Natural killer cell treated with Interleukin-12 subunit alpha and Interleukin-12 subunit beta and Interleukin-15 and Interleukin-18, amount 100 ng/mL, for 72 hours (primary cell): Measurements from ENCODE around the gene SAMD7. TPM values are rescaled to one million over a fixed set of nuclear protein-coding genes. Genes with fewer than 3 reads are reported as not detected.

Source experiments
- ATAC-seq, 2 donors: fragments of 150-1000 bp; cut with Tn5 transposase in 1 of 2; sonication (Bioruptor Pico), chemical (Tn5 transposase) in 1 of 2; 2 replicates each; pipeline ENCODE4 v1.10.0; 2021
- DNase-seq: peaks from one replicate; pipeline ENCODE4 v3.0.0; 2022; ENCODE audit warnings: low spot score
- H3K27ac Mint-ChIP-seq, 2 donors: 1 replicate in 1 of 2; 2 replicates in 1 of 2; pipeline ENCODE4 v1.8.0; 2022; ENCODE audit warnings: mixed read lengths in 2 of 2, mild to moderate bottlenecking in 1 of 2, moderate library complexity in 1 of 2
- H3K27me3 Mint-ChIP-seq, 2 donors: 1 replicate in 1 of 2; 2 replicates in 1 of 2; pipeline ENCODE4 v1.8.0; 2022; ENCODE audit warnings: mixed read lengths in 2 of 2
- H3K36me3 Mint-ChIP-seq: one replicate; pipeline ENCODE4 v1.8.0; 2022; ENCODE audit warnings: mixed read lengths
- H3K4me1 Mint-ChIP-seq, 2 donors: 1 replicate in 1 of 2; 2 replicates in 1 of 2; pipeline ENCODE4 v1.8.0; 2022; ENCODE audit warnings: low read depth in 2 of 2, mixed read lengths in 2 of 2, mild to moderate bottlenecking in 1 of 2
- H3K4me3 Mint-ChIP-seq: one replicate; pipeline ENCODE4 v1.8.0; 2022; ENCODE audit warnings: mixed read lengths
- H3K9me3 Mint-ChIP-seq: 2 replicates; pipeline ENCODE4 v1.8.0; 2022; ENCODE audit warnings: mixed read lengths
- total RNA-seq, 2 donors: library from RNA; stranded (reverse); gene quantifications; one replicate each; pipeline ENCODE4 v1.2.3, GENCODE V29; 2022

SAMD7 gene
- total RNA-seq, result not detected

GRCh38 chr3:169911272-169911671, at the start of gene SAMD7:
Gene SAMD7 (plus strand): TSS chr3:169911572. CDS start chr3:169919499, 7,927 bp downstream.
- Mint-ChIP-seq H3K27me3 (peaks cover 7% of the 10 kb centered on the region in 2 donors), H3K4me3 (no peak within 1 kb of the TSS), H3K36me3 (no peaks in the 10 kb centered on the region), H3K27ac (no peak within 1 kb of the TSS), H3K9me3 (no peaks in the 10 kb centered on the region), H3K4me1 (no peaks in the 10 kb centered on the region)
- no peak for DNase-seq
- no peak for ATAC-seq

GRCh38 chr3:169861871-169862270, 49.5 kb upstream of the SAMD7 start:
- DNase-seq (no peak), ATAC-seq (no peak)
- Mint-ChIP-seq H3K27me3 (peaks cover 12 to 38% of the 10 kb centered on the region in 2 donors), H3K4me1 (peaks cover 5 to 6% of the 10 kb centered on the region in 2 donors), H3K36me3 (no peaks in the 10 kb centered on the region), H3K4me3 (no peak overlapping the region), H3K27ac (no peak overlapping the region), H3K9me3 (no peaks in the 10 kb centered on the region)

GRCh38 chr3:169863458-169863899, 47.9 kb upstream of the SAMD7 start:
- Mint-ChIP-seq H3K4me3 (no peak overlapping the region), H3K36me3 (no peaks in the 10 kb centered on the region), H3K9me3 (no peaks in the 10 kb centered on the region), H3K27ac (no peak overlapping the region), H3K4me1 (peaks cover 5 to 6% of the 10 kb centered on the region in 2 donors), H3K27me3 (peaks cover 13 to 37% of the 10 kb centered on the region in 2 donors)
- DNase-seq (peak; percentile 65), ATAC-seq (peak; percentile 56 to 65)

- ATAC-seq, result no peak
- peaks cover 5 to 6% of the 10 kb centered on the region in 2 donors for H3K4me1 Mint-ChIP-seq
- H3K27me3 Mint-ChIP-seq, result peaks cover 13 to 39% of the 10 kb centered on the region in 2 donors
- no peaks in the 10 kb centered on the region for H3K36me3 Mint-ChIP-seq
- H3K9me3 Mint-ChIP-seq, result no peaks in the 10 kb centered on the region
- no peak for DNase-seq
- H3K27ac Mint-ChIP-seq, result no peak overlapping the region
- no peak overlapping the region for H3K4me3 Mint-ChIP-seq
Observed at GRCh38 chr3:169864270-169864669, 47.1 kb upstream of the SAMD7 start.

- no peak overlapping the region for H3K4me3 Mint-ChIP-seq
- no peak overlapping the region for H3K27ac Mint-ChIP-seq
- peaks cover 5 to 6% of the 10 kb centered on the region in 2 donors for H3K4me1 Mint-ChIP-seq
- H3K36me3 Mint-ChIP-seq, result no peaks in the 10 kb centered on the region
- H3K27me3 Mint-ChIP-seq, result peaks cover 13 to 42% of the 10 kb centered on the region in 2 donors
- DNase-seq (no peak), ATAC-seq (peak in 1 of 2 donors; percentile 28)
- no peaks in the 10 kb centered on the region for H3K9me3 Mint-ChIP-seq
Observed at GRCh38 chr3:169865176-169865767, 46.1 kb upstream of the SAMD7 start.

GRCh38 chr3:169867584-169868210, 43.7 kb upstream of the SAMD7 start:
- no peak for DNase-seq
- no peak overlapping the region for H3K4me3 Mint-ChIP-seq
- no peak for ATAC-seq
- peaks cover 6 to 9% of the 10 kb centered on the region in 2 donors for H3K4me1 Mint-ChIP-seq
- no peak overlapping the region for H3K27ac Mint-ChIP-seq
- H3K36me3 Mint-ChIP-seq, result no peaks in the 10 kb centered on the region
- no peaks in the 10 kb centered on the region for H3K9me3 Mint-ChIP-seq
- peaks cover 13 to 38% of the 10 kb centered on the region in 2 donors for H3K27me3 Mint-ChIP-seq

GRCh38 chr3:169868369-169868768, 43.0 kb upstream of the SAMD7 start:
- Mint-ChIP-seq H3K36me3 (no peaks in the 10 kb centered on the region), H3K4me1 (peaks cover 4 to 8% of the 10 kb centered on the region in 2 donors), H3K27me3 (peaks cover 13 to 38% of the 10 kb centered on the region in 2 donors), H3K4me3 (no peak overlapping the region), H3K27ac (no peak overlapping the region), H3K9me3 (no peaks in the 10 kb centered on the region)
- ATAC-seq (no peak), DNase-seq (no peak)

GRCh38 chr3:169869484-169870220, 41.7 kb upstream of the SAMD7 start, which contains the start of gene LRRC31:
Gene LRRC31 (minus strand): TSS chr3:169869935. CDS start chr3:169869807, 128 bp downstream.
- DNase-seq (no peak), ATAC-seq (no peak)
- Mint-ChIP-seq H3K27ac (no peak within 1 kb of the TSS), H3K4me1 (peaks cover 2 to 4% of the 10 kb centered on the region in 2 donors), H3K36me3 (no peaks in the 10 kb centered on the region), H3K4me3 (no peak within 1 kb of the TSS), H3K9me3 (no peaks in the 10 kb centered on the region), H3K27me3 (peaks cover 12 to 40% of the 10 kb centered on the region in 2 donors)

GRCh38 chr3:169871129-169871886, 40.1 kb upstream of the SAMD7 start:
- ATAC-seq, result no peak
- H3K36me3 Mint-ChIP-seq, result no peaks in the 10 kb centered on the region
- no peak overlapping the region for H3K4me3 Mint-ChIP-seq
- H3K4me1 Mint-ChIP-seq, result peaks cover 2 to 4% of the 10 kb centered on the region in 2 donors
- DNase-seq, result no peak
- no peaks in the 10 kb centered on the region for H3K9me3 Mint-ChIP-seq
- peaks cover 14 to 32% of the 10 kb centered on the region in 2 donors for H3K27me3 Mint-ChIP-seq
- H3K27ac Mint-ChIP-seq, result no peak overlapping the region

GRCh38 chr3:169879013-169879557, 32.3 kb upstream of the SAMD7 start:
- Mint-ChIP-seq H3K36me3 (no peaks in the 10 kb centered on the region), H3K4me3 (no peak overlapping the region), H3K4me1 (no peaks in the 10 kb centered on the region), H3K9me3 (no peaks in the 10 kb centered on the region), H3K27me3 (peaks cover 8 to 22% of the 10 kb centered on the region in 2 donors), H3K27ac (no peak overlapping the region)
- ATAC-seq, result no peak
- no peak for DNase-seq

- no peaks in the 10 kb centered on the region for H3K36me3 Mint-ChIP-seq
- ATAC-seq, result peak; percentile 36 to 54
- no peaks in the 10 kb centered on the region for H3K4me1 Mint-ChIP-seq
- H3K4me3 Mint-ChIP-seq, result no peak overlapping the region
- no peak overlapping the region for H3K27ac Mint-ChIP-seq
- no peaks in the 10 kb centered on the region for H3K9me3 Mint-ChIP-seq
- H3K27me3 Mint-ChIP-seq, result peaks cover 4 to 18% of the 10 kb centered on the region in 2 donors
- DNase-seq, result no peak
Observed at GRCh38 chr3:169879845-169880575, 31.4 kb upstream of the SAMD7 start.

- ATAC-seq (no peak), DNase-seq (no peak)
- no peaks in the 10 kb centered on the region for H3K9me3 Mint-ChIP-seq
- H3K4me3 Mint-ChIP-seq, result no peak overlapping the region
- H3K27me3 Mint-ChIP-seq, result peaks cover 4 to 18% of the 10 kb centered on the region in 2 donors
- no peak overlapping the region for H3K27ac Mint-ChIP-seq
- H3K4me1 Mint-ChIP-seq, result no peaks in the 10 kb centered on the region
- no peaks in the 10 kb centered on the region for H3K36me3 Mint-ChIP-seq
Observed at GRCh38 chr3:169880576-169881250, 30.7 kb upstream of the SAMD7 start.
